GM18867 (cell line): Measurements from ENCODE around the gene OPCML.

Experiments
- ATAC-seq: cut with Tn5 transposase; IDR thresholded peaks from one replicate; pipeline ENCODE4 v1.9.1; 2021; ENCODE audit warnings: mild to moderate bottlenecking, moderate library complexity; ENCODE audit not compliant: unreplicated experiment

The OPCML gene

GRCh38 chr11:133366147-133366546 lies 166.2 kb downstream of the OPCML start:
- no peak for ATAC-seq

GRCh38 chr11:133362916-133363315 lies 169.4 kb downstream of the OPCML start:
- no peak for ATAC-seq

GRCh38 chr11:133362156-133362555 lies 170.1 kb downstream of the OPCML start:
- no peak for ATAC-seq

- ATAC-seq: no peak
These were observed 170.7 kb downstream of the OPCML start for GRCh38 chr11:133361689-133361994.

- no peak for ATAC-seq
These were observed 171.2 kb downstream of the OPCML start for GRCh38 chr11:133360860-133361688.

GRCh38 chr11:133355095-133355494 lies 177.2 kb downstream of the OPCML start:
- ATAC-seq: no peak

- no peak for ATAC-seq
These were observed 178.2 kb downstream of the OPCML start for GRCh38 chr11:133354069-133354468.

GRCh38 chr11:133350045-133350444 lies 182.3 kb downstream of the OPCML start:
- no peak for ATAC-seq

- no peak for ATAC-seq
These were observed 184.3 kb downstream of the OPCML start for GRCh38 chr11:133347988-133348387.

- no peak for ATAC-seq
These were observed 186.2 kb downstream of the OPCML start for GRCh38 chr11:133346137-133346536.

GRCh38 chr11:133343951-133344350 lies 188.3 kb downstream of the OPCML start:
- no peak for ATAC-seq

- ATAC-seq: no peak
These were observed 192.7 kb downstream of the OPCML start for GRCh38 chr11:133339495-133340140.

- no peak for ATAC-seq
These were observed 193.7 kb downstream of the OPCML start for GRCh38 chr11:133338588-133338987.

- no peak for ATAC-seq
These were observed 194.3 kb downstream of the OPCML start for GRCh38 chr11:133337951-133338418.

- no peak for ATAC-seq
These were observed 195.1 kb downstream of the OPCML start for GRCh38 chr11:133337193-133337592.

- no peak for ATAC-seq
These were observed 201.3 kb downstream of the OPCML start for GRCh38 chr11:133331031-133331430.

- no peak for ATAC-seq
These were observed 205.5 kb downstream of the OPCML start for GRCh38 chr11:133326849-133327248.

GRCh38 chr11:133326332-133326731 lies 206.0 kb downstream of the OPCML start:
- ATAC-seq: no peak

- no peak for ATAC-seq
These were observed 206.6 kb downstream of the OPCML start for GRCh38 chr11:133325711-133326110.

- ATAC-seq: no peak
These were observed 208.9 kb downstream of the OPCML start for GRCh38 chr11:133323354-133323753.

GRCh38 chr11:133318221-133318620 lies 214.1 kb downstream of the OPCML start:
- no peak for ATAC-seq

- ATAC-seq: no peak
These were observed 221.1 kb downstream of the OPCML start for GRCh38 chr11:133311230-133311629.
